ENCODE results near the gene PLPP1. TPM values are rescaled to one million over a fixed set of nuclear protein-coding genes. Genes with fewer than 3 reads are reported as not detected.
"Not testable (repeated sequence)": the region's sequence is repeated elsewhere in the genome, so short reads cannot be mapped to it uniquely, and the experiment has no call there.

Gene PLPP1
- total RNA-seq, 6 experiments from 2014 or later, result 23.3 to 145 (median 36.0) TPM

GRCh38 chr5:55540024-55540423 lies 5.3 kb upstream of the PLPP1 start:
- 87% methylated on average over 1 of the region's 1 CpG for WGBS (ENCODE audit: insufficient coverage, low coverage, low lambda C conversion rate, missing lambda C conversion rate)
- no peaks in the 10 kb centered on the region for H3K9me3 ChIP-seq
- no peaks in the 10 kb centered on the region for H3K27me3 ChIP-seq
- H3K4me1 ChIP-seq, result no peaks in the 10 kb centered on the region
- H3K4me3 ChIP-seq, result no peak overlapping the region
- intact Hi-C loops (cut with DNase I), result no loop called here
- H3K36me3 ChIP-seq, result no peaks in the 10 kb centered on the region
- no peak for TF ChIP-seq CTCF (IDR thresholded peaks at IDR 0.05)
- no peak for TF ChIP-seq POLR2A (IDR thresholded peaks at IDR 0.05)
- no peak for DNase-seq
- no peak for ATAC-seq
- H3K27ac ChIP-seq, result no peak overlapping the region

- no peaks in the 10 kb centered on the region for H3K9me3 ChIP-seq
- ATAC-seq (no peak), DNase-seq (no peak)
- no peaks in the 10 kb centered on the region for H3K27me3 ChIP-seq
- H3K36me3 ChIP-seq, result no peaks in the 10 kb centered on the region
- intact Hi-C loops (cut with DNase I), result no loop called here
- TF ChIP-seq CTCF (IDR thresholded peaks at IDR 0.05), result no peak
- no peak for TF ChIP-seq POLR2A (IDR thresholded peaks at IDR 0.05)
- H3K4me1 ChIP-seq, result no peaks in the 10 kb centered on the region
- no peak overlapping the region for H3K4me3 ChIP-seq
- 5% methylated on average over 2 of the region's 2 CpGs for WGBS (ENCODE audit: insufficient coverage, low coverage, low lambda C conversion rate, missing lambda C conversion rate)
- peak overlapping the region in 2 of 3 donors; percentile 3 to 20 for H3K27ac ChIP-seq
Observed at GRCh38 chr5:55538661-55539060, 3.9 kb upstream of the PLPP1 start.

GRCh38 chr5:55537315-55537714 lies 2.6 kb upstream of the PLPP1 start:
- H3K9me3 ChIP-seq; ATAC-seq; H3K27me3 ChIP-seq; H3K36me3 ChIP-seq; intact Hi-C loops (cut with DNase I); H3K4me1 ChIP-seq; H3K4me3 ChIP-seq; DNase-seq; H3K27ac ChIP-seq: not testable (repeated sequence)
- WGBS (ENCODE audit: insufficient coverage, low coverage, low lambda C conversion rate, missing lambda C conversion rate), result 86% methylated on average over 7 of the region's 8 CpGs

GRCh38 chr5:55535199-55535905 lies 588 bp upstream of the PLPP1 start:
- Histone ChIP-seq H3K27me3 (no peaks in the 10 kb centered on the region), H3K4me3 (peak overlapping the region; percentile 87 to 96 (median 91)), H3K27ac (peak overlapping the region; percentile 94 to 97 (median 94)), H3K9me3 (no peaks in the 10 kb centered on the region), H3K4me1 (peaks cover 0 to 10% (median 3%) of the 10 kb centered on the region in 4 donors), H3K36me3 (no peaks in the 10 kb centered on the region)
- peak; percentile 38 to 48 (median 39) for ATAC-seq
- 13% methylated on average over 14 of the region's 19 CpGs for WGBS (ENCODE audit: insufficient coverage, low coverage, low lambda C conversion rate, missing lambda C conversion rate)
- intact Hi-C loops (cut with DNase I), result no loop called here
- DNase-seq, result no peak
- TF ChIP-seq CTCF (IDR thresholded peaks at IDR 0.05) (no peak), POLR2A (IDR thresholded peaks at IDR 0.05) (no peak)

GRCh38 chr5:55533521-55534435 lies 986 bp downstream of the PLPP1 start:
- DNase-seq, result no peak
- Histone ChIP-seq H3K9me3 (no peaks in the 10 kb centered on the region), H3K4me1 (peaks cover 0 to 13% (median 3%) of the 10 kb centered on the region in 4 donors), H3K4me3 (peak overlapping the region; percentile 87 to 96 (median 91)), H3K27ac (peak overlapping the region; percentile 94 to 97 (median 94)), H3K36me3 (no peaks in the 10 kb centered on the region), H3K27me3 (no peaks in the 10 kb centered on the region)
- TF ChIP-seq CTCF (IDR thresholded peaks at IDR 0.05) (peak in 1 of 4 donors; percentile 4), POLR2A (IDR thresholded peaks at IDR 0.05) (no peak)
- 8% methylated on average over 13 of the region's 25 CpGs for WGBS (ENCODE audit: insufficient coverage, low coverage, low lambda C conversion rate, missing lambda C conversion rate)
- ATAC-seq, result peak; percentile 41 to 56 (median 54)
- intact Hi-C loops (cut with DNase I), result no loop called here

Measured in right lobe of liver (tissue), 6 donors.